Glutamatergic neuron (in vitro differentiated cells): ENCODE data around the gene CIDEA. TPM values are rescaled to one million over a fixed set of nuclear protein-coding genes. Genes with fewer than 3 reads are reported as not detected.

Experiments
- DNase-seq: peaks from one replicate; pipeline ENCODE4 v3.0.0; 2022
- H3K27ac Mint-ChIP-seq: one replicate; pipeline ENCODE4 v1.8.0; 2020; ENCODE audit warnings: mild to moderate bottlenecking, mixed read lengths, inconsistent platforms; ENCODE audit not compliant: unreplicated experiment
- H3K27me3 Mint-ChIP-seq: one replicate; pipeline ENCODE4 v1.8.0; 2020; ENCODE audit warnings: mild to moderate bottlenecking, moderate library complexity, mixed read lengths, inconsistent platforms; ENCODE audit not compliant: unreplicated experiment
- H3K36me3 Mint-ChIP-seq: one replicate; pipeline ENCODE4 v1.8.0; 2020; ENCODE audit warnings: mild to moderate bottlenecking, mixed read lengths, inconsistent platforms; ENCODE audit not compliant: unreplicated experiment
- H3K4me1 Mint-ChIP-seq: one replicate; pipeline ENCODE4 v1.8.0; 2020; ENCODE audit warnings: mild to moderate bottlenecking, low read depth, mixed read lengths, inconsistent platforms; ENCODE audit not compliant: unreplicated experiment
- H3K4me3 Mint-ChIP-seq: one replicate; pipeline ENCODE4 v1.8.0; 2020; ENCODE audit warnings: mild to moderate bottlenecking, mixed read lengths, inconsistent platforms; ENCODE audit not compliant: unreplicated experiment
- H3K9me3 Mint-ChIP-seq: one replicate; pipeline ENCODE4 v1.8.0; 2020; ENCODE audit warnings: mild to moderate bottlenecking, moderate library complexity, mixed read lengths, inconsistent platforms; ENCODE audit not compliant: unreplicated experiment
- total RNA-seq: library from RNA; stranded (reverse); fragmentation: NEBNext Ultra II Directional; extraction: Animal tissue kit (Norgen Biotek cat#: 25700); gene quantifications from one replicate; pipeline ENCODE4 v1.2.1, GENCODE V29; 2021; ENCODE audit not compliant: unreplicated experiment
- TF ChIP-seq, protein P1 (sequence below): fragments of 200-600 bp; sonication (generic); IDR thresholded peaks from one replicate; pipeline ENCODE4 v1.5.0; 2021; ENCODE audit not compliant: partially characterized antibody, unreplicated experiment

CIDEA gene
- total RNA-seq, 1 donor from 2014 or later: not detected

DNA sequence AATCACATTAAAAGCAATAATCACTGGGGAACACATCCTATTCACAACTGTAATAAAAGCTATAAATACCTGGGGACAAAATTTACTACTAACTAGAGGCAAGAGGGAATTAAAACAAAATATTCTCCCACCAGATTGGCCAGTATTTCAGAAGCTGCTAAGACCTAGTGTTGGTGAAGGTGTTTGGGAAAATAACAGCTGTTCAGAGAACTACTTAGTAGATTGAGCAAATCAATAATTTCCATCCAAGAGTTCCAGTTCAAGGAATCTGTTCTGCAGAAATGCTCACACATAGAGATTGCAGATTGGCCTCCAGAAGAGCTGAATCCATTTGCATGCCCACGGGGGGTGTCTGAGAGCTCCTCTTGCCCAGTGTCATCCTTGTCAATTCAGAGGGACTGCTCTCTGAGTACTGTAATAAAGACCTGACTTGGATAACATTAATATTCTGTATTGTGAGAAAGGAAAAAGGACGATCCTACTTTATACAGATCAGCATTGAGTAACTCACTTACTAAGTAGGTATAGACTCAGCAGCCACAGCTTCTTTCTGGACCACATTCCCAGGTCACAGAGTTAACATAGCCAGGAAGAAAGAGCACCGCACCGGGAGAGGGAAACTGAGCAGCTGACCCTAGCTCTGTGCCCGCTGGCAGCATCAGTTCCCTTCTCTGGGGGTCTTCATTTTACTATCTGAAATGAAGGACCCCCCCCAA, 59.5 kb downstream of the CIDEA start:
- H3K27ac Mint-ChIP-seq: peak overlapping the region; percentile 53
- peaks cover 12% of the 10 kb centered on the region for H3K36me3 Mint-ChIP-seq
- H3K4me3 Mint-ChIP-seq: peak overlapping the region; percentile 41
- no peak for DNase-seq
- peaks cover 5% of the 10 kb centered on the region for H3K9me3 Mint-ChIP-seq
- H3K4me1 Mint-ChIP-seq: peaks cover 32% of the 10 kb centered on the region
- no peaks in the 10 kb centered on the region for H3K27me3 Mint-ChIP-seq
- TF ChIP-seq, protein P1, sequence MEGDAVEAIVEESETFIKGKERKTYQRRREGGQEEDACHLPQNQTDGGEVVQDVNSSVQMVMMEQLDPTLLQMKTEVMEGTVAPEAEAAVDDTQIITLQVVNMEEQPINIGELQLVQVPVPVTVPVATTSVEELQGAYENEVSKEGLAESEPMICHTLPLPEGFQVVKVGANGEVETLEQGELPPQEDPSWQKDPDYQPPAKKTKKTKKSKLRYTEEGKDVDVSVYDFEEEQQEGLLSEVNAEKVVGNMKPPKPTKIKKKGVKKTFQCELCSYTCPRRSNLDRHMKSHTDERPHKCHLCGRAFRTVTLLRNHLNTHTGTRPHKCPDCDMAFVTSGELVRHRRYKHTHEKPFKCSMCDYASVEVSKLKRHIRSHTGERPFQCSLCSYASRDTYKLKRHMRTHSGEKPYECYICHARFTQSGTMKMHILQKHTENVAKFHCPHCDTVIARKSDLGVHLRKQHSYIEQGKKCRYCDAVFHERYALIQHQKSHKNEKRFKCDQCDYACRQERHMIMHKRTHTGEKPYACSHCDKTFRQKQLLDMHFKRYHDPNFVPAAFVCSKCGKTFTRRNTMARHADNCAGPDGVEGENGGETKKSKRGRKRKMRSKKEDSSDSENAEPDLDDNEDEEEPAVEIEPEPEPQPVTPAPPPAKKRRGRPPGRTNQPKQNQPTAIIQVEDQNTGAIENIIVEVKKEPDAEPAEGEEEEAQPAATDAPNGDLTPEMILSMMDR: no peak

DNA sequence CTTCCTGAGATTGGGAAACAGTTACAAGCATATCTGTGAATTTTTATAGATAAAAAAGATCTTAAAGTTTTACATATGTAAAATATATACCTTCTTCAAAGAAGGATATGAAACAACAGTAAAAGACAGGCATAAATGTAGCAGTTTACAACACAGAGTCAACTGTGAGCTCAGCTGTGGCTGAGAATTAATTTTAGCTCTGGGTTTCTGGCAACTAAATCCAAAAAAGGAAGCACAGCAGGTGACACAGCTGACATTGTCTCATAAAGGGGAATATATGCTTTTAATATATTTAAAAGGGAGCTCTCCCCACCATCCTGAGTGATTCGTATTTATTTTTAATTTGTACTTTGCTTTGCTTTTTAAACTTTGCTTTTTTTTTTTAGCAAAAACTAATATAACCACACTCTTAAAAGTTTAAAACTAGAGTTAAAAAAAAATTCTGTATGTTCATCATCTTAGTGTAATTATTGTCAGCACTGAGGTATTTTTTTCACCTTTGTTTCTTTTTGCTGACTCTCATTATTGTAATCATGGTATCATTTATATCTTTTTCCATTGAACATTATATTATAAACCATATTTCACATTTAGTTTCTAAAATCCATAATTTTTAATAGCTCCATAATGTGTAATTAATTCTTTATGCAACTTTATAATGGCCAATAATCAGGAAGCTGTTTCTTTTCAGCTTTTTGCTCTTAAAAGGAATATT, 60.6 kb downstream of the CIDEA start:
- Mint-ChIP-seq H3K27ac (no peak overlapping the region), H3K4me3 (no peak overlapping the region), H3K4me1 (peaks cover 28% of the 10 kb centered on the region), H3K27me3 (no peaks in the 10 kb centered on the region), H3K36me3 (peaks cover 12% of the 10 kb centered on the region), H3K9me3 (peaks cover 5% of the 10 kb centered on the region)
- TF ChIP-seq, protein P1: no peak
- DNase-seq: no peak

DNA sequence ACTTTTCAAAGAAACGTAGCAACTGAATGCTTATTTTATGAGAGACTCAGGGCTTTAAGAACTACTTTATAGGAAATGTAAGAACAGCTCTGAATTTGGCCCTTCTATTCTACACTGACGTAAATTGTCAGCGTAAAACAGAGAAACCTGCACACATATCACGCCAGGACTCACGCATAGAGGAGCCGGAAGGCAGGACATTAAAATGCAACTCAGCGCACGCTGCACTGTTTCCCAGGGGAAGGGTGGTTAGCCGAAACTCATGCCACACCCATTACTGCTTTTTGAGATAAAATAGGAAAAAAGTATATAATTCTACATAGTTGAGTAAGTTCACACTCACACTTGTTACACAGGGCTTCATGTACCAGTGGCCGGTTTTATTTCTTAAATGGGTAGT, 61.3 kb downstream of the CIDEA start:
- Mint-ChIP-seq H3K4me1 (peaks cover 27% of the 10 kb centered on the region), H3K4me3 (no peak overlapping the region), H3K36me3 (peaks cover 12% of the 10 kb centered on the region), H3K27me3 (no peaks in the 10 kb centered on the region), H3K27ac (no peak overlapping the region), H3K9me3 (peaks cover 5% of the 10 kb centered on the region)
- TF ChIP-seq, protein P1: no peak
- DNase-seq: no peak

DNA sequence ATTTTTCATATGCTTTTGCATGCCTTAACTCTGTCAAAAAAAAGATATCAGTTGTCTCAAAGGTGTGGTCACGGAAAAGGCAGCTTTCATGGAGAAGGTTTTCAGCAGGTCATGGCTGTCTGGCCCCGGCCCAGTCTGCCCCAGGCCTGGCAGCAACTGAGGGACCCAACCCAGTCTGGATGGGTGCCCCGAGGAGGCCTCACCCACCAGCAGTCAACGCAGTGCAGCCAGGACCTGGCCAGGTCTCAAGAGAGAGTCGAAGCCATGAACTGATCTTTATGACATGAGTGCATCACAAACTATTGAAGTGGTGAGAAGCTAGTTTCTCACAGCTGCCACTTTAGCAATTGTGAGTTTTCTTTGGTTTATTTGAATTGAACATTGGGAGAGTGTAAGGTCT, 61.8 kb downstream of the CIDEA start:
- Mint-ChIP-seq H3K4me3 (no peak overlapping the region), H3K4me1 (peaks cover 29% of the 10 kb centered on the region), H3K27ac (no peak overlapping the region), H3K9me3 (peaks cover 4% of the 10 kb centered on the region), H3K36me3 (peaks cover 7% of the 10 kb centered on the region), H3K27me3 (no peaks in the 10 kb centered on the region)
- TF ChIP-seq, protein P1: no peak
- no peak for DNase-seq

DNA sequence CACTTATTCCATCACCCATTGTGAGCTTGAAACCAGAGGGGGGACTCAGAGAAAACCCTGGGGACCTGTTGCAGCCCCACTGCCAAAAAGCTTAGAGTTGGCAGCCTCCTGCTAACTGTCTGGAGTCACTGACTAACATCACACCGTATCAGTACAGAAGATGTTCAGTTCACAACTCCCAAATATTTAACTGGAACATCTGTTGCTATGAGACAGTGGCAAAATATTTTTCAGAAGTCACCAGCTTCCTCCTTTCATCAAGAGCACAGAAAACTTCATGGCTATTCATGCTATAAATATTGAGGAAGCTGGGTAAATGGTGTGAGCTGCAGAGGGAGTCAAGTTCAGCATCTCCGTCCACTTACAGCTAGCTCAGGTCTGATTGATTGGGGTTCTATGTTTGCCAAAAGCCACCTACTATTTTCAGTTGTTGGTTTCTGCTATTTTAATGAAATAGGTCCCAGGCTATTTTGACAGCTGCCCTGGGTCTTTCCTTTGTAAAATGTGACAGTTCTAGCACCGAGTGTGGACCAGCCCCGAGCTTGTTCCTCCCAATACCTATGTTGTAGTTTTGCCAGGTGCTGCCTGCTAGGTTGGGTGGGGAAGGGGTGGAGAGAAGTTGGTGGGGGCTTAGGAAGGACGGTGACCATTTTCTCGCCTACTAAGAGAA, 63.6 kb downstream of the CIDEA start:
- no peak for DNase-seq
- H3K27ac Mint-ChIP-seq: peak overlapping the region; percentile 55
- no peak overlapping the region for H3K4me3 Mint-ChIP-seq
- H3K4me1 Mint-ChIP-seq: peaks cover 35% of the 10 kb centered on the region
- H3K27me3 Mint-ChIP-seq: no peaks in the 10 kb centered on the region
- no peaks in the 10 kb centered on the region for H3K36me3 Mint-ChIP-seq
- peaks cover 4% of the 10 kb centered on the region for H3K9me3 Mint-ChIP-seq
- TF ChIP-seq, protein P1: no peak
